ENCODE data around the gene CCR5AS.

CCR5AS gene

DNA sequence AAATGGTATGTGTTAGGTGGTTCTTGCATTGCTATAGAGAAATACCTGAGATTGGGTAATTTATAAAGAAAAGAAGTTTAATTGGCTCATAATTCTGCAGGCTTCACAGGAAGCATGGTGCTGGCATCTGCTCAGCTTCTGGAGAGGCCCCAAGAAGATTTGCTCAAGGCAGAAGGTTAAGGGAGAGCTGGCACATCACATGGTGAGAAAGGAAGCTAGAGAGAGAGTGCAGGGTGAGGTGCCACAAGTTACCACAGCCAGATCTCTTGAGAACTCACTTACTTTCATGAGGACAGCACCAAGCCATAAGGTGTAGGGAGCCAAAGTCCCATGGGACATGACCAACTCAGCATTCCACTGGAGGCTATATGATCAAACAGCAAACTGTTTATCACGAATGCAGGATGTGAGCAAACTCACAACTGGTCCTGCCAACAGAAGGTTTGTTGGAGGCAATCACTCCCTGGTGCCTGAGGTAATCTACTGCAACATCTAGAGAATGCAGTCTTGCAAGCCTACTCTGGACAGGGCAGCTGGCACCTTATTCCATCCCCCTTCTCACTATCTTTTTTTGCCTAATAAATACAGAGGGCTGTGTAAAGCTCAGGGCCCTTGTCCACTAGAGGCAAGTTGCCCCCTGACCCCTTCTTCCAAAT lies 81.1 kb downstream of the CCR5AS start:
- peaks cover 44 to 49% of the 10 kb centered on the region in 2 donors for H3K4me1 ChIP-seq (ENCODE audit: control insufficient read depth in 1 of 2, insufficient read depth in 2 of 2, low read length in 2 of 2)
- Mint-ChIP-seq H3K27ac (no peak overlapping the region), H3K4me1 (peaks cover 51% of the 10 kb centered on the region), H3K36me3 (no peaks in the 10 kb centered on the region), H3K9me3 (peaks cover 0 to 8% (median 2%) of the 10 kb centered on the region in 7 donors), H3K27me3 (ENCODE audit: low read depth in 3 of 3) (peaks cover 0 to 3% (median 0%) of the 10 kb centered on the region in 3 donors), H3K4me3 (no peak overlapping the region)
- WGBS (ENCODE audit: insufficient coverage) = 80% methylated on average over 1 of the region's 1 CpG
- no peak overlapping the region for H3K4me2 ChIP-seq (replicated peaks; ENCODE audit: extremely low read depth, low read length, poor library complexity, severe bottlenecking)
- no peak for DNase-seq
- no peaks in the 10 kb centered on the region for H3K36me3 ChIP-seq (replicated peaks in 1 of 2; ENCODE audit: control insufficient read depth in 1 of 2, insufficient read depth in 2 of 2, low read length in 2 of 2)
- no peak overlapping the region for H3K9ac ChIP-seq (ENCODE audit: insufficient read depth, low read length, poor library complexity, severe bottlenecking)
- no peak overlapping the region for H3K4me3 ChIP-seq (replicated peaks in 1 of 3; ENCODE audit: low read depth in 2 of 3, low read length in 3 of 3)
- H3K79me2 ChIP-seq (ENCODE audit: insufficient read depth, low read length) = no peaks in the 10 kb centered on the region
- peaks cover 11 to 16% of the 10 kb centered on the region in 2 donors for H3K9me3 ChIP-seq (replicated peaks in 1 of 2; ENCODE audit: control insufficient read depth in 1 of 2, insufficient read depth in 1 of 2, low read length in 2 of 2)
- H4K20me1 ChIP-seq (ENCODE audit: insufficient read depth, low read length) = no peaks in the 10 kb centered on the region
- no peak overlapping the region for H2AFZ ChIP-seq (ENCODE audit: insufficient read depth, low read depth, low read length, poor library complexity, severe bottlenecking)
- no peak overlapping the region for H3K27ac ChIP-seq (ENCODE audit: low read depth in 1 of 2, low read length in 2 of 2)
- H3K27me3 ChIP-seq (ENCODE audit: control insufficient read depth in 2 of 2, insufficient read depth in 2 of 2, low read length in 2 of 2) = no peaks in the 10 kb centered on the region
- intact Hi-C loops (cut with micrococcal nuclease) = no loop called here
- TF ChIP-seq, protein P1, sequence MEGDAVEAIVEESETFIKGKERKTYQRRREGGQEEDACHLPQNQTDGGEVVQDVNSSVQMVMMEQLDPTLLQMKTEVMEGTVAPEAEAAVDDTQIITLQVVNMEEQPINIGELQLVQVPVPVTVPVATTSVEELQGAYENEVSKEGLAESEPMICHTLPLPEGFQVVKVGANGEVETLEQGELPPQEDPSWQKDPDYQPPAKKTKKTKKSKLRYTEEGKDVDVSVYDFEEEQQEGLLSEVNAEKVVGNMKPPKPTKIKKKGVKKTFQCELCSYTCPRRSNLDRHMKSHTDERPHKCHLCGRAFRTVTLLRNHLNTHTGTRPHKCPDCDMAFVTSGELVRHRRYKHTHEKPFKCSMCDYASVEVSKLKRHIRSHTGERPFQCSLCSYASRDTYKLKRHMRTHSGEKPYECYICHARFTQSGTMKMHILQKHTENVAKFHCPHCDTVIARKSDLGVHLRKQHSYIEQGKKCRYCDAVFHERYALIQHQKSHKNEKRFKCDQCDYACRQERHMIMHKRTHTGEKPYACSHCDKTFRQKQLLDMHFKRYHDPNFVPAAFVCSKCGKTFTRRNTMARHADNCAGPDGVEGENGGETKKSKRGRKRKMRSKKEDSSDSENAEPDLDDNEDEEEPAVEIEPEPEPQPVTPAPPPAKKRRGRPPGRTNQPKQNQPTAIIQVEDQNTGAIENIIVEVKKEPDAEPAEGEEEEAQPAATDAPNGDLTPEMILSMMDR (IDR thresholded peaks at IDR 0.05) = no peak

DNA sequence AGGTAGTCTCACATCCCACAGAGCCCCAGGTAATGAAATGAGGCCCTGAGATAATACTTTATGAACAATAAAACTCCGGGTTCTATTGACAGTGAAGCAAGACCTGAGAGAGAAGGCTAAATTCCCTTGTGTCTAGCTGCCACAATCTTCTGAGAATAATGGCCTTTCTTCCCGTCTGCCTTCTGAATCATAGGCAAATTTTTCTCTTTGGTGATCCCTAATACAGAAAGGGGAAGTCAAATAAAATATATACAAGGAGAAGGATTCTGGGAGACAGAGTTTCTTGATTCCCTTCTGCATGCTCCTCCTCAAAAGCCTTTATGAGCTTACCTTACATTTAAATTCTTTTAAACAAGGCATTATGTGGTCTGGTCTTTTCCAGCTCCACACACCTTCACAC lies 82.8 kb downstream of the CCR5AS start:
- Histone ChIP-seq H3K27ac (ENCODE audit: low read depth in 1 of 2, low read length in 2 of 2) (peak overlapping the region in 1 of 2 donors; percentile 87), H3K9me3 (replicated peaks in 1 of 2; ENCODE audit: control insufficient read depth in 1 of 2, insufficient read depth in 1 of 2, low read length in 2 of 2) (peaks cover 11 to 16% of the 10 kb centered on the region in 2 donors), H3K4me3 (replicated peaks in 1 of 3; ENCODE audit: low read depth in 2 of 3, low read length in 3 of 3) (no peak overlapping the region), H3K9ac (ENCODE audit: insufficient read depth, low read length, poor library complexity, severe bottlenecking) (no peak overlapping the region), H2AFZ (ENCODE audit: insufficient read depth, low read depth, low read length, poor library complexity, severe bottlenecking) (no peak overlapping the region), H3K79me2 (ENCODE audit: insufficient read depth, low read length) (no peaks in the 10 kb centered on the region), H3K4me1 (ENCODE audit: control insufficient read depth in 1 of 2, insufficient read depth in 2 of 2, low read length in 2 of 2) (peaks cover 58 to 67% of the 10 kb centered on the region in 2 donors), H3K36me3 (replicated peaks in 1 of 2; ENCODE audit: control insufficient read depth in 1 of 2, insufficient read depth in 2 of 2, low read length in 2 of 2) (no peaks in the 10 kb centered on the region), H4K20me1 (ENCODE audit: insufficient read depth, low read length) (no peaks in the 10 kb centered on the region), H3K27me3 (ENCODE audit: control insufficient read depth in 2 of 2, insufficient read depth in 2 of 2, low read length in 2 of 2) (no peaks in the 10 kb centered on the region), H3K4me2 (replicated peaks; ENCODE audit: extremely low read depth, low read length, poor library complexity, severe bottlenecking) (no peak overlapping the region)
- TF ChIP-seq, protein P1 (IDR thresholded peaks at IDR 0.05) = no peak
- peak overlapping the region; percentile 20 to 72 (median 55) for H3K27ac Mint-ChIP-seq
- intact Hi-C loops (cut with micrococcal nuclease) = loop anchor here in 1 of 2 donors (5.0 kb wide), 1 partner anchor 33 kb away; no protein-coding TSS in a partner anchor
- H3K9me3 Mint-ChIP-seq = peaks cover 0 to 8% (median 2%) of the 10 kb centered on the region in 7 donors
- H3K4me3 Mint-ChIP-seq = no peak overlapping the region
- H3K27me3 Mint-ChIP-seq (ENCODE audit: low read depth in 3 of 3) = peaks cover 0 to 3% (median 0%) of the 10 kb centered on the region in 3 donors
- H3K36me3 Mint-ChIP-seq = no peaks in the 10 kb centered on the region
- DNase-seq = peak; percentile 35 to 69 (median 57)
- WGBS (ENCODE audit: insufficient coverage) = no CpG with 5 or more reads among the region's 2 CpGs
- H3K4me1 Mint-ChIP-seq = peaks cover 57% of the 10 kb centered on the region

Data from CD14-positive monocyte (primary cell).